ENCODE data around the gene OSTM1.

The OSTM1 gene

GRCh38 chr6:108100003-108100402, 25.5 kb upstream of the OSTM1 start:
- TF ChIP-seq, protein P1, sequence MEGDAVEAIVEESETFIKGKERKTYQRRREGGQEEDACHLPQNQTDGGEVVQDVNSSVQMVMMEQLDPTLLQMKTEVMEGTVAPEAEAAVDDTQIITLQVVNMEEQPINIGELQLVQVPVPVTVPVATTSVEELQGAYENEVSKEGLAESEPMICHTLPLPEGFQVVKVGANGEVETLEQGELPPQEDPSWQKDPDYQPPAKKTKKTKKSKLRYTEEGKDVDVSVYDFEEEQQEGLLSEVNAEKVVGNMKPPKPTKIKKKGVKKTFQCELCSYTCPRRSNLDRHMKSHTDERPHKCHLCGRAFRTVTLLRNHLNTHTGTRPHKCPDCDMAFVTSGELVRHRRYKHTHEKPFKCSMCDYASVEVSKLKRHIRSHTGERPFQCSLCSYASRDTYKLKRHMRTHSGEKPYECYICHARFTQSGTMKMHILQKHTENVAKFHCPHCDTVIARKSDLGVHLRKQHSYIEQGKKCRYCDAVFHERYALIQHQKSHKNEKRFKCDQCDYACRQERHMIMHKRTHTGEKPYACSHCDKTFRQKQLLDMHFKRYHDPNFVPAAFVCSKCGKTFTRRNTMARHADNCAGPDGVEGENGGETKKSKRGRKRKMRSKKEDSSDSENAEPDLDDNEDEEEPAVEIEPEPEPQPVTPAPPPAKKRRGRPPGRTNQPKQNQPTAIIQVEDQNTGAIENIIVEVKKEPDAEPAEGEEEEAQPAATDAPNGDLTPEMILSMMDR (IDR thresholded peaks at IDR 0.05; ENCODE audit: borderline replicate concordance, insufficient read depth, low read depth, low read length) = no peak
- no peak overlapping the region for H3K4me3 ChIP-seq (ENCODE audit: low read depth, low read length)

GRCh38 chr6:108097882-108098281, 23.3 kb upstream of the OSTM1 start:
- no peak overlapping the region for H3K4me3 ChIP-seq (ENCODE audit: low read depth, low read length)
- TF ChIP-seq, protein P1 (IDR thresholded peaks at IDR 0.05; ENCODE audit: borderline replicate concordance, insufficient read depth, low read depth, low read length) = no peak

DNA sequence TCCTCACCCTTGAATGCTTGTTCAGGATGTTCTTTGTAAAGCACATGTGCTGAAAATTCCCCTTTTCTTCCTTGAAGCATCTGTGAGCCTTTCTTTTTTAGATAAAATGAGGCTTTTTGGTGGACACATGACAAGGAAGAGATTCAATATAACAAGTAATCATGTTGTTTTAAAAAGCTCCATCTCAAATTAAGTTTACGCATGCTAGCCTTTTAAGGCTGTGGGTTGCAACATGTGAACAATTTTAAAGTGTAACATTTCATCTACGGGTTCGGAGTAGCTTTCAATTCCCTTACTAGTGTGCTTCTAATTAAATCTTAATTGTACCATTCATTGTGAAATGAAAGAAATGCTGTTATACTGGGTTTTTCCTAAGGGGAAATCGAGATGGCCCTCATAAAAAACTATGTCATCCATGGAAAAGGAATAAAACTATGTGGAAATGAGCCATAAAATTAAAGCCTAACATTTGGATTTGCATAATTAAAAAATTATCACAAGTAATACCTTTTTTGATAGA, 19.3 kb upstream of the OSTM1 start:
- TF ChIP-seq, protein P1 (IDR thresholded peaks at IDR 0.05; ENCODE audit: borderline replicate concordance, insufficient read depth, low read depth, low read length) = no peak

DNA sequence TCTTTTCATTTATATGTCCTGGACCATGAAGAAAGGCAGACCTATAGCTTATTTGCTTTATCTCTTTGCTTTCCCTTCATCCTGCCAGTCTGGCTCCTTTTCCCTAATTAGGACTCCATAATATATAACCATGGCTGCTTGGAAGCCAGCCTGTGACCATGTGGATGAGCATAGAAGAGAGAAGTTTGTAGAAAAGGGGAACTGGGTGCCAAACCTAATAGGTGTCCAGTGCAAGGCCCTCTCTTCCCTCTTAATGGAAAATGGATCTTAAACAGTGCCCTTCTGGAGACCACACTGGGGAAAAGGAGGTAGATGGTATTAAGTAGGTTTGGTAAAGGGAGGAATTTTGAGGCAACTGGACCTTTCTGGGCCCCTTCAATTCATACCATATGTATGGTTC, 16.7 kb upstream of the OSTM1 start:
- TF ChIP-seq, protein P1 (IDR thresholded peaks at IDR 0.05; ENCODE audit: borderline replicate concordance, insufficient read depth, low read depth, low read length) = no peak
- no peak overlapping the region for H3K4me3 ChIP-seq (ENCODE audit: low read depth, low read length)

More for the DNA sequence above, 19.3 kb upstream of the OSTM1 start:
- no peak overlapping the region for H3K4me3 ChIP-seq (ENCODE audit: low read depth, low read length)

- H3K4me3 ChIP-seq (ENCODE audit: low read depth, low read length) = no peak overlapping the region
- TF ChIP-seq, protein P1 (IDR thresholded peaks at IDR 0.05; ENCODE audit: borderline replicate concordance, insufficient read depth, low read depth, low read length) = no peak
Measured at GRCh38 chr6:108083349-108083748, 8.8 kb upstream of the OSTM1 start.

DNA sequence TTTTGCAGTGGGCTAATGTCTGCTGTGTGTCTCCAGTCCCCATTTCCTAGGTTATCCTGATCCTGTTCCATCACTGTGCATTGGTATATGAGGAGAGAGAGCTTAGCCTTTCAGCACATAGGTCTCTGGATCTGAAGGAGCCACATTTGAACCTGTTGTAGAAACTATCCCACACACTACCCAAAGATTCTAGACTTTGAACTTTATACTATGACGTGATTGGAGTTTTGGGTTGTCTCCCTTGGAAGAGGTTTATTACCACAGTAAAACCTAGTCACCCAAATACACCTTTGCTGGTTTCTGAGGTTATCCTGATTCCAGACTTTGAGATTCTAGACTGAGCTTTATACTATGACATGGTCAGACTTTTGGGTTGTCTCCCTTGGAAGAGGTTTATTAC, 8.0 kb upstream of the OSTM1 start:
- TF ChIP-seq, protein P1 (IDR thresholded peaks at IDR 0.05; ENCODE audit: borderline replicate concordance, insufficient read depth, low read depth, low read length) = no peak
- no peak overlapping the region for H3K4me3 ChIP-seq (ENCODE audit: low read depth, low read length)

DNA sequence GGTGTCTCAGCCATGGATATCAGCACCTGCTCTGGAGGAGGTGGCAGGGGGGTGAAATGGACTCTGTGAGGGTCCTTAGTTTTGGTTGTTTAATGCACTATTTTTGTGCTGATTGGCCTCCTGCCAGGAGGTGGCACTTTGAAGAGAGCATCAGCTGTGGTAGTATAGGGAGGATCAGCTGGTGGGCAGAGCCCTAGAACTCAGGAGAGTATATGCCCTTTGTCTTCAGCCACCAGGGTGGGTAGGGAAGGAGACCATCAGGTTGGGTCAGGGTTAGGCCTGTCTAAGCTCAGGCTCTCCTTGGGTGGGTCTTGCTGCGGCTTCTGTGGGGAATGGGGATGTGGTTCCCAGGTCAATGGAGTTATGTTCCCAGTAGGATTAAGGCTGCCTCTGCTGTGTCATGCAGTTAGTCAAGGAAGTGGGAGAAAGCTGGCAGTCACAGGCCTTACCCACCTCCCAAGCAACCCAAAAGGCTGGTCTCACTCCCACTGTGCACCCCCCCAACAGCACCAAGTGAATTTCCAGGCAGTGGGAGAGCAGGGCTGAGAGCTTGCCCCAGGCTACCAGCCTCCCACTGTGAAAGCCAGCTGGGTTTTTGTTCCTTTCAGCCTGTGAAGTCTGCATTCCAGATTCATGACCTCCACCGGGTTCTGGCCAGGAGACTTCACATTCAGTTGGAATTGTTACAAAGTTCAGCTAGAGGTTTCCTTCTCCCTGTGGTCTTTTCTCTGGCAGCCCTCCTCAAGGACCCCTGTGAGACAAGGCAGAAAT, 5.7 kb upstream of the OSTM1 start:
- TF ChIP-seq, protein P1 (IDR thresholded peaks at IDR 0.05; ENCODE audit: borderline replicate concordance, insufficient read depth, low read depth, low read length) = no peak
- H3K4me3 ChIP-seq (ENCODE audit: low read depth, low read length) = no peak overlapping the region

Measured in GM12875 (cell line).